Ishikawa (cell line): ENCODE measurements around the gene CEP57L1.

ENCODE experiments used
- CEBPB ChIP-seq: IDR thresholded peaks from 2 replicates; pipeline ENCODE4 v1.6.1; 2012
- CREB1 ChIP-seq: IDR thresholded peaks from 2 replicates; pipeline ENCODE4 v1.6.1; 2012; ENCODE audit warnings: low read depth
- EGR1 ChIP-seq: IDR thresholded peaks from 2 replicates; pipeline ENCODE4 v1.6.1; 2012
- EP300 ChIP-seq: IDR thresholded peaks from 2 replicates; pipeline ENCODE4 v1.6.1; 2012; ENCODE audit warnings: borderline replicate concordance
- FOXM1 ChIP-seq: IDR thresholded peaks from 2 replicates; pipeline ENCODE4 v1.6.1; 2012; ENCODE audit warnings: low read depth, borderline replicate concordance
- MAX ChIP-seq: IDR thresholded peaks from 2 replicates; pipeline ENCODE4 v1.6.1; 2012
- NFIC ChIP-seq: IDR thresholded peaks from 2 replicates; pipeline ENCODE4 v1.6.1; 2012
- RAD21 ChIP-seq: IDR thresholded peaks from 2 replicates; pipeline ENCODE4 v1.6.1; 2012; ENCODE audit warnings: low read depth
- REST ChIP-seq: IDR thresholded peaks from 2 replicates; pipeline ENCODE4 v1.6.1; 2012; ENCODE audit warnings: low read depth, mild to moderate bottlenecking
- TAF1 ChIP-seq: IDR thresholded peaks from 2 replicates; pipeline ENCODE4 v1.6.1; 2012; ENCODE audit warnings: low read depth, mild to moderate bottlenecking
- TCF12 ChIP-seq: IDR thresholded peaks from 2 replicates; pipeline ENCODE4 v1.6.1; 2012; ENCODE audit warnings: low read depth
- TEAD4 ChIP-seq: IDR thresholded peaks from 2 replicates; pipeline ENCODE4 v1.6.1; 2012
- YY1 ChIP-seq: IDR thresholded peaks from 2 replicates; pipeline ENCODE4 v1.6.1; 2012; ENCODE audit warnings: low read depth
- ZBTB7A ChIP-seq: IDR thresholded peaks from 2 replicates; pipeline ENCODE4 v1.6.1; 2012; ENCODE audit warnings: low read depth
- TF ChIP-seq, protein P1 (sequence below): IDR thresholded peaks from 2 replicates; pipeline ENCODE4 v1.6.1; 2012

Gene CEP57L1

DNA sequence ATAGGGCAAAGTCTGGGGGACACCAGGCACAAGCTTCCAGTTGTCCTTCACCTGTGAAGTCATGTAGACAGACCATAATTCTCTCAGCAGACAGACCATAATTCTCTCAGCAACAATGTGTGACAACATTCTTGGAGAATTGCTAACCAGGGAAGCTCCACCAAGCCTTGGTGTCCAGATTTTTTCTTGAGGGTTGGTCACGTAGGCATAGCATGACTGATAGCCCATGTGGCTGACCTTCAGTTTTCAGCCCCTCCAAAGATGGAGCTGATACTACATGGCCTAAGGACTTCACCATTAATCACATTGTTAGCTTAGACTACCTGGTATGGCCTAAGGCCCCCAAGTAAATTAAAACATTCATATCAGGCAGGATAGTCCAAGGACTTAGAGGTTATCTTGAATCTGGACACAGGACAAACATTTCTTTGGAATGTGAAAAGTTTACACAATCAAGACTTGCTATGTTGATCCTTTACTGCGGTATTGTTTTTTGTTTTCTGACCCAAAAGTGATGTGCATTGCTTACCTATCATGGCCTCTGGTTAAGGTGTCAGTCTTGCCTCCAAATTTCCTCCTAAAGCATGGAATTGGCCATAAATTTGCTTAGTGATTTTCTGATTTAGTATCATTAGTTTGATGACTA, 76.9 kb downstream of the CEP57L1 start:
- TF ChIP-seq REST (no peak), TEAD4 (no peak), FOXM1 (no peak)

- TF ChIP-seq, protein P1, sequence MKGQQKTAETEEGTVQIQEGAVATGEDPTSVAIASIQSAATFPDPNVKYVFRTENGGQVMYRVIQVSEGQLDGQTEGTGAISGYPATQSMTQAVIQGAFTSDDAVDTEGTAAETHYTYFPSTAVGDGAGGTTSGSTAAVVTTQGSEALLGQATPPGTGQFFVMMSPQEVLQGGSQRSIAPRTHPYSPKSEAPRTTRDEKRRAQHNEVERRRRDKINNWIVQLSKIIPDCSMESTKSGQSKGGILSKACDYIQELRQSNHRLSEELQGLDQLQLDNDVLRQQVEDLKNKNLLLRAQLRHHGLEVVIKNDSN = no peak
- no peak for TF ChIP-seq TCF12
- TF ChIP-seq MAX = no peak
- no peak for TF ChIP-seq CREB1
- no peak for TF ChIP-seq RAD21
- TF ChIP-seq CEBPB = no peak
- TF ChIP-seq ZBTB7A = no peak
- TF ChIP-seq EGR1 = no peak
Measured at GRCh38 chr6:109174916-109175315, 79.6 kb downstream of the CEP57L1 start.

GRCh38 chr6:109178921-109179320, 83.6 kb downstream of the CEP57L1 start:
- no peak for TF ChIP-seq EGR1
- no peak for TF ChIP-seq ZBTB7A
- no peak for TF ChIP-seq FOXM1
- TF ChIP-seq TAF1 = no peak
- TF ChIP-seq EP300 = no peak
- no peak for TF ChIP-seq REST
- no peak for TF ChIP-seq CEBPB
- no peak for TF ChIP-seq RAD21
- no peak for TF ChIP-seq TCF12
- no peak for TF ChIP-seq MAX
- TF ChIP-seq, protein P1 = no peak
- TF ChIP-seq TEAD4 = no peak
- no peak for TF ChIP-seq YY1
- TF ChIP-seq NFIC = no peak
- no peak for TF ChIP-seq CREB1

GRCh38 chr6:109179507-109179906, 84.2 kb downstream of the CEP57L1 start:
- no peak for TF ChIP-seq YY1
- TF ChIP-seq NFIC = no peak
- TF ChIP-seq EP300 = no peak
- TF ChIP-seq, protein P1 = no peak
- TF ChIP-seq CEBPB = no peak
- TF ChIP-seq ZBTB7A = no peak

GRCh38 chr6:109182578-109182977, 87.3 kb downstream of the CEP57L1 start:
- TF ChIP-seq CREB1 (no peak), TEAD4 (no peak), FOXM1 (no peak), TAF1 (no peak), ZBTB7A (no peak), NFIC (no peak), MAX (no peak), RAD21 (no peak), REST (no peak), YY1 (no peak), EP300 (no peak), TCF12 (no peak)
- TF ChIP-seq, protein P1 = no peak
